GM19328 (cell line): ENCODE results near the gene SH3GL1.

Source experiments
- ATAC-seq: cut with Tn5 transposase; IDR thresholded peaks from one replicate; pipeline ENCODE4 v1.9.1; 2021; ENCODE audit warnings: mild to moderate bottlenecking, moderate library complexity; ENCODE audit not compliant: unreplicated experiment

SH3GL1 gene

GRCh38 chr19:4400135-4400936, at the start of gene SH3GL1:
Gene SH3GL1 (minus strand): TSS chr19:4400547. CDS start chr19:4400368, 179 bp downstream.
- peak; percentile 58 for ATAC-seq

GRCh38 chr19:4449639-4450028, 49.3 kb upstream of the SH3GL1 start:
- no peak for ATAC-seq

- no peak for ATAC-seq
Observed at GRCh38 chr19:4449022-4449638, 48.8 kb upstream of the SH3GL1 start.

- no peak for ATAC-seq
Observed at GRCh38 chr19:4448147-4448985, 48.0 kb upstream of the SH3GL1 start.

GRCh38 chr19:4447327-4448146, 47.2 kb upstream of the SH3GL1 start:
- ATAC-seq, result no peak

GRCh38 chr19:4446704-4447200, 46.4 kb upstream of the SH3GL1 start:
- ATAC-seq, result no peak

GRCh38 chr19:4445963-4446703, 45.8 kb upstream of the SH3GL1 start:
- no peak for ATAC-seq

GRCh38 chr19:4444765-4445741, 44.7 kb upstream of the SH3GL1 start:
- no peak for ATAC-seq

GRCh38 chr19:4443966-4444764, 43.8 kb upstream of the SH3GL1 start:
- ATAC-seq, result no peak

GRCh38 chr19:4443188-4443587, 42.8 kb upstream of the SH3GL1 start:
- ATAC-seq, result no peak

GRCh38 chr19:4442819-4443146, 42.4 kb upstream of the SH3GL1 start:
- no peak for ATAC-seq

GRCh38 chr19:4441994-4442818, 41.9 kb upstream of the SH3GL1 start:
- no peak for ATAC-seq

GRCh38 chr19:4439243-4439642, 38.9 kb upstream of the SH3GL1 start:
- no peak for ATAC-seq

- no peak for ATAC-seq
Observed at GRCh38 chr19:4437103-4437502, 36.8 kb upstream of the SH3GL1 start.

GRCh38 chr19:4436231-4436630, 35.9 kb upstream of the SH3GL1 start:
- no peak for ATAC-seq

- no peak for ATAC-seq
Observed at GRCh38 chr19:4434391-4434790, 34.0 kb upstream of the SH3GL1 start.

GRCh38 chr19:4432918-4433506, 32.7 kb upstream of the SH3GL1 start:
- ATAC-seq, result no peak
